CD4-positive, alpha-beta T cell treated with Interleukin-15 for 4 hours (primary cell): ENCODE results near the gene SLC6A12.

ENCODE experiments used
- DNase-seq: peaks from one replicate; pipeline ENCODE4 v3.0.0-alpha.2; 2020; ENCODE audit warnings: low spot score

SLC6A12 gene

DNA sequence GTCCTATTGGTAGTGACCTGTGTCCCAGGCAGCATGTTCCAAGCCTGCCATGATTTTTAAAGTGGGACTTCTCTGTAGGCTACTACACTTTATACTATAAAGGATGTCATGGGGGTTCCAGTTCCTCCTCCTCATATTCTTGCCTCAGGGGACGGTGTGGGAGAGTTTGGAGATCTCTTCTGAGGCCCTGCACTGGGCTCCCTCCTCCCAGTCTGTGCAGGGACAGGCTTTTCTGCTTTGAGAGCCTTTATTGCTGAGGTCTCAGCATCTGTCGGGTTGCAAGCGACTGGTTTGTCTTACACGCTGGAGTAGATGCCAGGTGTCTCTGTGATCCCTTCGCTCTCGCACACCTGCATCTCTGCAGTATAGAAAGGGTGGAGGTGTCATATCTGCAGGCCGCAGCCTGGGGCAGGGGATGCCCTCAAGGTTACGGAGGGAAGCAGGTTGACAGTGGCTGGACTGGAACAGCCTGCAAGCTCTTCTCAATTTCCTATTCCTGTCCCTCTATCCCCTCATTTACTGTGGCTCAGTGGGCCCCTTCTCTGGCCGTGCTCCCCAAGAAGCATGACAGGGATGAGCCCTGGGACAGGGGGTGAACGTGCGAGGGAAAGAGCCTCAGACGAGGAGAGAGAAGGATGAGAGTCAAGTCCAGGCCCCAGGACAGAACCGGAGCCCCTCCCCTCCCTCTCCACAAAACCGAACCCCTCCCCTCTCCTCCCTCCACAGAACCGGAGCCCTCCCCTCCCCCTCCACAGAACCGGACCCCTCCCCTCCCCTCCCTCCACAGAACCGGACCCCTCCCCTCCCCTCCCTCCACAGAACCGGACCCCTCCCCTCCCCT lies 51.3 kb downstream of the SLC6A12 start:
- DNase-seq: no peak

DNA sequence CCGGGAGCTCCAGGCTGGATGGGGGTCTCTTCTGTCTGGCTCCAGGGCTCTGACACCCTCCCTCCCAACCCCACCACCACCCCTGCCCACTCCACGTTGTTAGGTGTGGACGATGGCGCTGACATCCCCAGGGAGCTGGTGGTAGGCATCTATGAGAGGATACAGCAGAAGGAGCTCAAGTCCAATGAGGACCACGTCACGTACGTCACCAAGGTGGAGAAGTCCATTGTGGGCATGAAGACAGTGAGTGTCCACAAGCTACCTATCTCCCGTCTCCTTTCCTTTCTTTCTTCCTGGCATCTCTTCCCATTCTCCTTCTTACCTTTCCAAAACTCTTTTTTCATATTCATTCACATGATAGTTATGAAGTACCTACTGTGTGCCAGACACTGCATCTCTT lies 52.1 kb downstream of the SLC6A12 start:
- DNase-seq: no peak

DNA sequence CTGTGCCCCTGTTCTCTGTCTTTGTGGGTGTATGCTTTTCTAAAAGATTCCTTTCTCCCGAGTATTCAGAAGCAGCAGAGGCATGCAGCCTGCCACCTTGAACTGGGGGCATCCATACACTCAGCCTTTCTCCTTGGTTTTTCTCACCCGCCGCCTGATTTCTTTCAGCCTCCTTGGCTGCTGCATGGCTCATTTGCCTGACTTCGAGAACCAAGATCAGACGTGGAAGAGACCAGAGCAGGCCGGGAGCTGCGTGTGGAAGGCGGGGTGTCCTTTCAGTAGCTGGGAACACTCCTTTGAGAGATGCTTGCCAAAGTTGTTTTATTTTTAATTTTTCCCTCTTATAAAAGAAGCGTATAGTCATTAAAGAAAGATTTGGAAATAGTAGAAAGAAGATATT lies 53.1 kb downstream of the SLC6A12 start:
- DNase-seq: no peak

DNA sequence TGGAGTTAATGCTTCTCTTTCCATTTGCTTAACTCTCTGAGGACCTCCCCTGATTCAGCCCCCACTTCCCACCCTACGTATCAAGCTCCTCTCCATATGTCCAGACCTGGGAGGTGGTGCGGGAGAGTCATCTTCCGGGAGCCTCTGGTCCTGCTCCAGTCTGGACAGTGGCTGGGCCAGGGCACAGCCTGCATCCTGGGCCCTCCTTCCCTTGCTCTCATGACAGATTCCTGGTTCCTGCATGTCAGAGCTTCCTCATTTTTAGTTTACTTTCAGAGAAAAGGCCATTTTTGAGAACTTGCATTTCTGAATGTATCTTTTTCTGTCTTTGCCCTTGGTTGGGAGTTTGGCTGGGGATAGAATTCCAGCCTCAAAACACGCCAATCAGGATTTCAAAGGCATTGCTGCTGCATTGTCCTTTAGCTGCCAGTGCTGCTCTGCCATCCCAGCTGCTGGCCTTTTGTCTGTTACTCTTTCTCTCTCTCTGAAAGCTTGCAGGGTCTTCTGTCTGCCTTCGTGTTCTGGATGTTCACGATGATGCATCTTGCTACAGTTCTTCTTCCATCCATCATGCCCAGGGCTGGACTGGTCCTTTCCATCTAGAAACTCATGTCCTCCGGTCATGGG lies 54.7 kb downstream of the SLC6A12 start:
- DNase-seq: no peak

DNA sequence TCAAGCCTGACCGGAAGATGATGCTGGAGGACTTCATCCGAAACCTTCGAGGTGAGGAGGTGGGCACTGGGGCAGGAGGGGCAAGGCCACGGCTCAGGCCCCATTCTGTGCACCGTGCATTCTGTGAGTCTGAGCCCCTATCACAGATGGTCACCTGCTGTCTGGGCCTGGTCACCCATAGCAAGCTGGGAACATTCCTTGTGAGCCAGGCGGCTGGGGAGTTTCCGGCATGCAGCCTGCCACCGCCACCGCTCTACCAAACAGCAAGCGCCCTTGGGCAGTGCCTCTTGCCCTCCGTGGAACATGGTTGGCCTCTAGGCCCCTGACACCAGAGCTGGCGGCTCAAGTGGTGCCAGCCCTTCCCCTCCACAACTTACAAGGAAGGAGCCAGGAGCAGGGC lies 56.3 kb downstream of the SLC6A12 start:
- no peak for DNase-seq

DNA sequence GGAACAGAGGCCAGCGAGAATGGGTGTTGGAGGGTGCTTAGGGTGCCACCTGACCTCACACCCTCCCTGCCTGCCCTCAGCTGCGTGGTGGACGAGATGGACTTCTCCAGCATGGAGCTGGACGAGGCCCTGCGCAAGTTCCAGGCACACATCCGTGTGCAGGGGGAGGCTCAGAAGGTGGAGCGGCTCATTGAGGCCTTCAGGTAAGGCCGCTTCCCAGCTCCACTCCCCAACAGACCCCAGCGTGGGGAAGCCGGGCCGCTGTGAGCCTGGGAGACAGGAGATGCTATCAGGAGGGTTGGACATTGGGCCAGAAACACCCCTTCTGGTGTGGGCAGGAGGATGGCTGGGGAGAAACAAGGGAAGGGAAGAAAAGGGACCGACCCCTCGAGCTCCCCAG lies 57.0 kb downstream of the SLC6A12 start:
- no peak for DNase-seq

DNA sequence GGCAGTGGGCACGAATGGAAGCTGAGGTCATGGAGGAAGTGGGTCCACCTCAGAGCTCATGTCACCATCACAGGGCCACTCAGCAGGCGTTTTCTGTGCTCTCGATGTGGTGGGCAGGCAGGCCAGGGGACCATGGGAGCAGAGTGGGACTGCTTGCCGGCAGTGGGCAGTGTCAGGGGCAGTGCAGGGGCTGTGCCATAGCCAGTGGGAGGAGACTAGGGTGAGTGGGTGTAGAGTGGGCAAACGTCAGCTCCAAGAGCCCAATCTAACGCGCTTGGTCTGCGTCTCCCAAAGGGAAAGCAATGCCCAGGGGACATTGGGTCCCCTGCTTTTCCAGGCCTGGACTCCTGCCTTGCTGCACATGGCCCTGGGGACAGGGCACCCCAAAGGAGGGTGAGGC lies 58.3 kb downstream of the SLC6A12 start:
- DNase-seq: no peak

DNA sequence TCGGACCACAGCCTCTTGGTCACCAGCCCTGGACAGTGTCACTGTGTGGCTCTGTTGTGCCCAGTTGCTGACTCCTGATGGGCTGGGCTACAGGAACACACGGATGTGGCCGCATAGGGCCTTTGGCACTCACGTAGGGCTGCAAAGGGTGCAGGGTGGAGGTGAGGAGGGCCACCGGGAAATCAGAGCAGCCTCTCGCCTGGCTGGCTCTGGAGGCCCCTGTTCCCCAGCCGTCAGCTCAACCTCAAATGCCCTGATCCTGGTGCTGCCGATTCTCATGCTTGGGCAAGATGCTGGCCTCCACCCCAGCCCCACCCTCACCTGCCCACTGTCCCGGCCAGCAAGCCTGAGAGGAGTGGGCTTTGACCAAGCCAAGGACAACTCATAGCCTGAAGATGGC lies 59.0 kb downstream of the SLC6A12 start:
- no peak for DNase-seq

DNA sequence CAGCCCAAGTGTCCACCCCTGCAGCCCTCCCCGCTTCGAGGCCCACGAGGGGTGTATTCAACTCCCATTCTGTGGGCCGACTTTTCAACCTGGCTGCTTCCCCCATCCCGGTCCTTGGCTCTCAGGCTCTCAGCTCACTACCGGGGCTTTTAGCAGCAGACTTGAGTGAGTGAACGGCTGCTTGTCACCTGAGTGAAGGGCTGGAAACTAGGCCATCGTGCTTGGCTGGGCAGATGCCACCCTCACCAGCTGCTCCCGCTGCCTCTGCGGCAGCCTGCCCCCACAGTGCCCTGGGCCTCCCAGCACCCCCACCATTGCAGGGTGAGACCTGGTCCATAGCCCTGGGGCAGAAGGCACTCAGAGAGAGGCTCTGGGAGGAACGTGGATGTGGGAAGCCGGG lies 59.9 kb downstream of the SLC6A12 start:
- no peak for DNase-seq

DNA sequence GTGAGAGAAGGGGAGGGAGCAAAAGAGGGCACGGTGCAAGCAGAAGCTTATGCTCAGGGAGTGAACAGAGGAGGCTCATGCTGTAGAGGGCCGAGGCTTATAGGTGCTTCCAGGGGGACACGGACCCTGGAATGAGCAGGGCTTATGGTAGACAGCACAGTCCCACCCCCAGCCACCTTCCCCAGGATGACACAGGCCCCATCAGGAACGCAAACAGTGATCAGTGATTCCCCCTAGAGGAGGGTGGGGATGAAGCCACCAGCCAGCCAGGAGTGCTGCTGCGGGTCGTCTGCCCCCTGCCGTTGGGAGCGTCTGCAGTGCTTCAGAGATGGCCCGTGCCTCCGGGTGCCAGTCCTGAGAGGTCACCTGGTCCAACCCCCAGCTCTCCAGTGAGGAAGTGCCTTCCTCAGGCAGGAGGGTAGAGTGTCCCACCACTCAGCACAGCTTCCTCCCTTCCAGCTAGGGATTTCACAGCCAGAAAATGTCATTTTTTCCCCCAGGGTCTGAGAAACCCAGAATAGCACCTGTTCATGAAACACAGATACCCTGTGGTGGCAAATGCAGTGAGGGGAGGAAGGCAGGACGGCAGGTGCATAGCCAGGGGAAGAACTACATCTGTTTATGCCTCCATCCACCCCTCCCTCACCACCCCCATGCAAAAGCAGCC lies 60.7 kb downstream of the SLC6A12 start:
- peak; percentile 30 for DNase-seq

DNA sequence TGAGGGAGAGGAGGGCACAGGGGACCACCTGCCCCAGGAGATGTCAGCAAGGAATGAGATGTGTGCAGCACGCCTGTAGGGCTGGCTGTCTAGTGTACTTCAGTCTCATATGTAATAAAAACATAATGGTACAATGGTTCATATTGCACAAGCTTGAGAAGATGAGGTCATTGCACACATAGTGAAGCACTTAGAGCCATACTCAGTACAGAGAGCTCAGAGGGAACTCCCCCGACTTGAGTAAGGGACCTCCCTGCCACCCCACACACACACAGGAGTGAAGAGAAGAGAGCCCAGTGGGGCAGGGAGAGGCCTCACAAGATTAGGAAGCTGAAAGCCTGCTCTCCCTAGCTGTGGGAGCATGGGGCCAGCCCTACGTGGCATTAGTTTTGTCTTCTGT lies 61.5 kb downstream of the SLC6A12 start:
- DNase-seq: no peak

DNA sequence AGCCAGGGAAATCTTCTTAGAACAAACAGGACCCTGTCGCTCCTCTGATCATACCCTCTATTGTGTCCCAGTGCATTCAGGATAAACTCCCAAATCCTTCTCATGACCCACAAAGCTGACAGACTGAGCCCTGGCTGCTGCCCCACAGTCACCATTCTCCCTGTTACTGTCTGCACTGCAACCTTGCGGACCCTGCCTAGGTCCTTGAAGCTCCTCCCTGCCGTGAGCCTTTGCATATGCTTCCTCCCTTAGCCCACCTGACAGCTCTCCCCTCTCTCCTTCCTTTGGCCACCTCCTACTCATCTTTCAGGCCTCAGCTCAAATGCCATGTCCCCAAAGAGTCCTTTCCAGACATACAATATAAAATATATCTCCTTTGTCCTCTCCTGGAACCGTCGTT lies 62.4 kb downstream of the SLC6A12 start:
- DNase-seq: no peak

DNA sequence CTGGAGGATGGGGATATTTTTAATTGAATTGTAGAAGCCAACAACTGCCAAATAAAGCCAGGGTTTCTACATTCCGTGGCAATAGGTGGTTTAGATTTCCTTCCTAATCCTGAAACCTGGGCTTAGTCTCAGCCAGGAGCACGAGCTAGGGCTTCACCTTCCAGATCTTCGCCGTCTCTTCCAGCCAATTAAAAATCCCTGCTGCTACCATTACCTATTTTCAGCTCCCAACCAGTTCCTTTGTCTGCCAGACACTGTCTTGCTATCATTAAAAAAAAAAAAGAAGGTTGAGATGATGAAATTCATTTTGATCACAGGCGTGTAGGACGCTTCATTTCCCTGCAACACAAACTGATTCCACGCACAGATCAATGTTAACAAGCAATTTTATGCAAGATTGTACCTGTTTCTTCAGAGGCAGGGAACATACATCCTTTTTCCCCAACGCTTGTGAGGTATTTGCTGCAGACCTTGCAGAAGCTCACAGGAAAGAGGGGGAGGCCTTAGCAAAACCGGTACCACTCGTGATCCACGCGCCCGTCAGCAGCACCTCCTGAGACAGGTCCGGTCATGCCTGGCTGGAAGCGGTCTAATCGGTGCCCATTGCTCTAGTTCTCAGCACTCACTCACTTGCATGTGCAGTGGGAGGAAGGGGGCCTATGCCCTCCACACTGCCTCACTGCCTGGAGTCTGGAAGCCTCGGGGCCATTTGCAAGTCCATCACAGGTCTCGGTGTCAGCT lies 65.1 kb downstream of the SLC6A12 start:
- DNase-seq: no peak

DNA sequence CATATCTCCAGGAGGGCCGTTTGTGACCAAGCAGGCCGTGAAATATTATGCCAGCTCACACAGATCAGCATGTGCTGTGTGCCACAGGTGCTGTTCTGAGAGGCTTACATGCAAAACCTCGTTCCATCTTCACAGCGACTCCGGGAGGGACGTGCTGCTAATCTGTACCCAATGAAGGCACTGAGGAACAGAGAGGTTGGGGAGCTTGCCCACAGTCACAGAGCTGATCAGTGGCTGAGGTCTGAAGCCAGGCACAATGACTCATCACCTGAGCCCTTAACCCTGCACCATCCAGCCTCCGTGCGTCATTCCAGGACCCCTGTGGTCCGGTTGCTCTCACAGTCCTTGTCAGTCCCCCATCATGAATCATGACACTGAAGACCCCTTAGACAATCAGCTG lies 66.7 kb downstream of the SLC6A12 start:
- DNase-seq: no peak

DNA sequence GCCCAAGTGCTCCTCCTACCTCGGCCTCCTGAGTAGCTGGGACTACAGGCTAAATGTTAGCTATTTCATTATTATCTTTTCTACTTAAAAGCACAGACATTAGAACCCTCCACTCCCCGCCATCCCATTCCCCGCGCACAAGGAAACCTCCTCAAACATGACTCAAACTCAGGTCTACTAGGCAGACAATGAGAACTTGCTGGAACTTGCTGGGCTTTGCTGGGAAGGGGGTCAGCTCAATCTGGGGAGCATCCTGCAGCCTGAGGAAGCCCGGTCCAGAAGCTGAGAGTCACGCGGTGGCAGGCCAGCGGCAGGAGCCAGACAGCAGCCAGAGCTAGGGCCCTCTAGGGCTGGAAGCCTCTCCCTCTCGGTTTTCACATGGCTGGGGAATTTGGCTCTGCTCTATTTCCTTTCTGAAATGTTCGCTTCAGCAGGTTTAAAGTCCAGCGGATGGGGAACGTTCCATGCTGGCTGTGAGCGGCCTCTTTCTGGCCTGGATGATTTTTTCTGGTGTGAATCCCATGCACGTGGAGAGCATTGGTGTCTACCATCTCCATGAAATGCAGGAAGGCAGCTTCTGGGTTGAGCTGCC lies 68.5 kb downstream of the SLC6A12 start:
- DNase-seq: no peak

DNA sequence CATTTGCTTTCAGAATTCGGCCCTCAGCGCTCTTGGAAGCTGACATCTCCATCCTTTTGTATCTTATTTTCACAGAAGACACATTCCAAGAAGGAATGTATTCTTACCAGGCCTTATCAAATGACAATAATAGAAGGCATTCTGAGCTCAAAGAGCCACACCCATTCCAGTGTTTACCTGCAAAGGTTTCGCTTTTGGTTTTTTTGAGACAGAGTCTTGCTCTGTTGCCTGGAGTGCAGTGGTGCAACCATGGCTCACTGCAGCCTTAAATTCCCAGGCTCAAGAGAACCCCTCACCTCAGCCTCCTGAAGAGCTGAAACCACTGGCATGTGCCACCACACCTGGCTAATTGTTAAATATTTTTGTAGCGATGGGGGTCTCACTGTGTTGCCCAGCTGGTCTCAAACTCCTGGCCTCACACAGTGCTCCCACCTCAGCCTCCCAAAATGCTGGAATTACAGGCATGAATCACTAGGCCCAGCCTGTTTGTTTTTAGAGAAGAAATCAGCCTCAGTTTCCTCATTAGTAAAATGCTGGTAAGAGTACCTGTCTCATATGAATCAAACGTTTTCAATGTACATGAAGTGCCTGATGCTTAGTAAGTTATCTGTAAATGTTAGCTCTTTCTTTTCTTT lies 69.2 kb downstream of the SLC6A12 start:
- DNase-seq: no peak

DNA sequence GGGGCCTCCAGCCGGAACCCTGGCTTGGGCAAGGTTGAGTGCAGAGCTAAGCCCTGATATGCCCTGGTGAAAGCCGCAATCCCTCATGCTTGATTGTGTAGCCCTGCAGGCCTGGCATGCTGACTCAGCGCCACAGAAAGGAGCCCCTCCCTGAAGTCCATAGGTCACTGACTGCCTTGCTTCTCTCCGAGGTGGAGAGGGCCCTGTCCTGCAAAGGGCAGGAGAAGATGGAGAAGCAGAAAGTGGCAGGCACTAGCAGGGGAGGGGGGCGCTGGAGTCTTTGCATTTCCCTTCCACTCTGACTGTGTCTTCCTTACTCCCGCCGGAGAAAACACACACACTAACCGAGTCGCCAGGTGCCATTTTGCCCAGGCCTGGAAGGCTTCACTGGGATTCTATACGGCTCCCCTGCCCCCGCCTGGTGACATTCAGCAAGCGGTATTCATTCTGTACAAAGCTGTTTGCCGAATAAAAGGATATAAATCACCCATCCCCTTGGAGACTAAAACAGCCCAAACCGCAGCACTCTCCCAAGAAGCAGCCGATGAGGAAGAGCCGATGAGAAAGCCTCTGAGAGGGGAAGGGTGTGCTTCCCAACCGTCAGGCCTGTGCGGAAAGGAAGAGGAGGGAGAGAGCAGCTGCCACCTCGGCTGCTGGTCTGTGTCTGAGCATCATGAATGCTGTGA lies 69.8 kb downstream of the SLC6A12 start:
- DNase-seq: no peak

DNA sequence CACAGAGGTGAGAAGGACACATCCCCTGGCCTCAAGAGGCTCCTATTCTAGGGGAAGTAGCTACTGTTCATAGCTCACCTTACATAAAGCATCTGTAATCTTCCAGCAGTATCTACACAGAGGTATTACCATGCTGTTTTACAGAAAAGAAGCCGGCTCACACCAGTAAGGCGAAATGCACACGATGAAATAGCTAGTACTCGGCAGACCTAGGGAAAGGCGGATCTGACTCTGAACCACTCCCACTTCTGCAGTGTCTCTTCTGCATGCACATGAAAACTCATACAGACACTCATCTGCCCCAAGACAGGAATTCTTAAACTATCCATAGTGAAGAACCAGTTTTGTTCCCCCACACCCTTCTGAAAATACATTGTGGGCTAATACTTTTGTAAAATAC lies 73.8 kb downstream of the SLC6A12 start:
- no peak for DNase-seq
